Osteocyte (in vitro differentiated cells): Measurements from ENCODE around the gene CHIT1. TPM values are rescaled to one million over a fixed set of nuclear protein-coding genes. Genes with fewer than 3 reads are reported as not detected.

Experiments used
- DNase-seq: peaks from one replicate; pipeline ENCODE4 v3.0.0; 2021; ENCODE audit warnings: mixed read lengths; ENCODE audit not compliant: unreplicated experiment; ENCODE audit errors: extremely low spot score
- H3K27ac Mint-ChIP-seq: one replicate; pipeline ENCODE4 v1.8.0; 2021; ENCODE audit warnings: mild to moderate bottlenecking, mixed read lengths; ENCODE audit not compliant: unreplicated experiment
- H3K27me3 Mint-ChIP-seq: one replicate; pipeline ENCODE4 v1.8.0; 2021; ENCODE audit warnings: mixed read lengths; ENCODE audit not compliant: unreplicated experiment
- H3K36me3 Mint-ChIP-seq: one replicate; pipeline ENCODE4 v1.8.0; 2021; ENCODE audit warnings: mixed read lengths; ENCODE audit not compliant: unreplicated experiment
- H3K4me1 Mint-ChIP-seq: one replicate; pipeline ENCODE4 v1.8.0; 2021; ENCODE audit warnings: mixed read lengths; ENCODE audit not compliant: unreplicated experiment
- H3K4me3 Mint-ChIP-seq: one replicate; pipeline ENCODE4 v1.8.0; 2021; ENCODE audit warnings: mild to moderate bottlenecking, moderate library complexity, mixed read lengths; ENCODE audit not compliant: unreplicated experiment
- H3K9me3 Mint-ChIP-seq: one replicate; pipeline ENCODE4 v1.8.0; 2021; ENCODE audit warnings: mixed read lengths; ENCODE audit not compliant: unreplicated experiment
- CTCF ChIP-seq: fragments of 200-600 bp; sonication (generic); IDR thresholded peaks from 2 replicates; pipeline ENCODE4 v1.5.0; 2021; ENCODE audit warnings: antibody characterized with exemption, mild to moderate bottlenecking, moderate library complexity
- total RNA-seq: library from RNA; stranded (reverse); gene quantifications from 2 replicates; pipeline ENCODE4 v1.2.1, GENCODE V29; 2021

The CHIT1 gene
- total RNA-seq, 1 donor from 2014 or later = not detected

GRCh38 chr1:203175827-203176241, 53.6 kb downstream of the CHIT1 start:
- no peak for DNase-seq

GRCh38 chr1:203175237-203175826, 54.1 kb downstream of the CHIT1 start, which contains the start of gene MYBPH:
Gene MYBPH, minus strand, starts transcription at chr1:203175826. Its CDS starts 71 bp downstream, at chr1:203175755.
- Mint-ChIP-seq H3K4me3 (no peak within 1 kb of the TSS), H3K27ac (no peak within 1 kb of the TSS), H3K36me3 (no peaks in the 10 kb centered on the region), H3K9me3 (no peaks in the 10 kb centered on the region), H3K27me3 (peaks cover 2% of the 10 kb centered on the region), H3K4me1 (peaks cover 13% of the 10 kb centered on the region)
- TF ChIP-seq CTCF = no peak
- DNase-seq = no peak

More at GRCh38 chr1:203175827-203176241, 53.6 kb downstream of the CHIT1 start:
- peaks cover 2% of the 10 kb centered on the region for H3K27me3 Mint-ChIP-seq
- H3K36me3 Mint-ChIP-seq = no peaks in the 10 kb centered on the region
- no peak for TF ChIP-seq CTCF
- H3K9me3 Mint-ChIP-seq = no peaks in the 10 kb centered on the region
- H3K4me3 Mint-ChIP-seq = no peak overlapping the region
- peaks cover 13% of the 10 kb centered on the region for H3K4me1 Mint-ChIP-seq
- H3K27ac Mint-ChIP-seq = no peak overlapping the region

GRCh38 chr1:203174324-203174985, 55.0 kb downstream of the CHIT1 start:
- Mint-ChIP-seq H3K4me3 (no peak overlapping the region), H3K27ac (no peak overlapping the region), H3K4me1 (peaks cover 13% of the 10 kb centered on the region), H3K9me3 (no peaks in the 10 kb centered on the region), H3K36me3 (no peaks in the 10 kb centered on the region), H3K27me3 (peaks cover 2% of the 10 kb centered on the region)
- no peak for DNase-seq
- no peak for TF ChIP-seq CTCF

- peaks cover 13% of the 10 kb centered on the region for H3K4me1 Mint-ChIP-seq
- no peaks in the 10 kb centered on the region for H3K9me3 Mint-ChIP-seq
- H3K4me3 Mint-ChIP-seq = no peak overlapping the region
- H3K27ac Mint-ChIP-seq = no peak overlapping the region
- H3K27me3 Mint-ChIP-seq = peaks cover 4% of the 10 kb centered on the region
- TF ChIP-seq CTCF = no peak
- DNase-seq = no peak
- no peaks in the 10 kb centered on the region for H3K36me3 Mint-ChIP-seq
These were observed 55.9 kb downstream of the CHIT1 start for GRCh38 chr1:203173566-203173965.

- no peak for TF ChIP-seq CTCF
- Mint-ChIP-seq H3K4me1 (peaks cover 11% of the 10 kb centered on the region), H3K36me3 (no peaks in the 10 kb centered on the region), H3K9me3 (no peaks in the 10 kb centered on the region), H3K27me3 (peaks cover 4% of the 10 kb centered on the region), H3K4me3 (no peak overlapping the region), H3K27ac (no peak overlapping the region)
- DNase-seq = no peak
These were observed 56.4 kb downstream of the CHIT1 start for GRCh38 chr1:203173011-203173555.
